ENCODE data around the gene XKRX. TPM values are rescaled to one million over a fixed set of nuclear protein-coding genes. Genes with fewer than 3 reads are reported as not detected.

Gene XKRX
- polyA plus RNA-seq, 1 of the 3 experiments (the other 2 are of a cell fraction), result not detected

DNA sequence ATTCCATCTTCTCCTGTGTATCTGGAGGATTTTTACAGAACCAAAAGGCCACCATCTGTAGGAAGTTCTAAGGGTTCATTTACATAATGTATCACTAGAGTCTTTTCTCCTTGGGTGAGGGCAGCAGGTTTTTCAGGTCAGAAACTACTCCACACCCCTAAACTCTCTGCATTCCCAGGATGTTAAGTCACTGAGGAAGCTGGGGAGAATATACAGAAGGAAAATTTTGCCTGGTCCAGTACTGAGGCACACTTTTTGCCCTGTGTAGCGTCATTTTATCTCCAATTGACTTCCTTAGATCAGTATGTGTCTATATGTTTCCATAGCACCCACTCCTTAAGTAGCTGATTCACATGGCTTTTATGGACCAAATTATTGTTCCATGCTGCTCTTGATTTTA, 17.0 kb downstream of the XKRX start (continued):
- TF ChIP-seq CHD2 (IDR thresholded peaks at IDR 0.05; ENCODE audit: low read length, partially characterized antibody) (no peak), TCF12 (IDR thresholded peaks at IDR 0.05) (no peak), NFIC (IDR thresholded peaks at IDR 0.05; ENCODE audit: borderline replicate concordance) (no peak), SMC3 (IDR thresholded peaks at IDR 0.05; ENCODE audit: low read depth, low read length) (no peak)
- TF ChIP-seq, protein P1, sequence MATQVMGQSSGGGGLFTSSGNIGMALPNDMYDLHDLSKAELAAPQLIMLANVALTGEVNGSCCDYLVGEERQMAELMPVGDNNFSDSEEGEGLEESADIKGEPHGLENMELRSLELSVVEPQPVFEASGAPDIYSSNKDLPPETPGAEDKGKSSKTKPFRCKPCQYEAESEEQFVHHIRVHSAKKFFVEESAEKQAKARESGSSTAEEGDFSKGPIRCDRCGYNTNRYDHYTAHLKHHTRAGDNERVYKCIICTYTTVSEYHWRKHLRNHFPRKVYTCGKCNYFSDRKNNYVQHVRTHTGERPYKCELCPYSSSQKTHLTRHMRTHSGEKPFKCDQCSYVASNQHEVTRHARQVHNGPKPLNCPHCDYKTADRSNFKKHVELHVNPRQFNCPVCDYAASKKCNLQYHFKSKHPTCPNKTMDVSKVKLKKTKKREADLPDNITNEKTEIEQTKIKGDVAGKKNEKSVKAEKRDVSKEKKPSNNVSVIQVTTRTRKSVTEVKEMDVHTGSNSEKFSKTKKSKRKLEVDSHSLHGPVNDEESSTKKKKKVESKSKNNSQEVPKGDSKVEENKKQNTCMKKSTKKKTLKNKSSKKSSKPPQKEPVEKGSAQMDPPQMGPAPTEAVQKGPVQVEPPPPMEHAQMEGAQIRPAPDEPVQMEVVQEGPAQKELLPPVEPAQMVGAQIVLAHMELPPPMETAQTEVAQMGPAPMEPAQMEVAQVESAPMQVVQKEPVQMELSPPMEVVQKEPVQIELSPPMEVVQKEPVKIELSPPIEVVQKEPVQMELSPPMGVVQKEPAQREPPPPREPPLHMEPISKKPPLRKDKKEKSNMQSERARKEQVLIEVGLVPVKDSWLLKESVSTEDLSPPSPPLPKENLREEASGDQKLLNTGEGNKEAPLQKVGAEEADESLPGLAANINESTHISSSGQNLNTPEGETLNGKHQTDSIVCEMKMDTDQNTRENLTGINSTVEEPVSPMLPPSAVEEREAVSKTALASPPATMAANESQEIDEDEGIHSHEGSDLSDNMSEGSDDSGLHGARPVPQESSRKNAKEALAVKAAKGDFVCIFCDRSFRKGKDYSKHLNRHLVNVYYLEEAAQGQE (IDR thresholded peaks at IDR 0.05; ENCODE audit: low read depth, low read length), result no peak
- TF ChIP-seq, protein P2, sequence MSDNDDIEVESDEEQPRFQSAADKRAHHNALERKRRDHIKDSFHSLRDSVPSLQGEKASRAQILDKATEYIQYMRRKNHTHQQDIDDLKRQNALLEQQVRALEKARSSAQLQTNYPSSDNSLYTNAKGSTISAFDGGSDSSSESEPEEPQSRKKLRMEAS (IDR thresholded peaks at IDR 0.05; ENCODE audit: low read depth), result no peak

DNA sequence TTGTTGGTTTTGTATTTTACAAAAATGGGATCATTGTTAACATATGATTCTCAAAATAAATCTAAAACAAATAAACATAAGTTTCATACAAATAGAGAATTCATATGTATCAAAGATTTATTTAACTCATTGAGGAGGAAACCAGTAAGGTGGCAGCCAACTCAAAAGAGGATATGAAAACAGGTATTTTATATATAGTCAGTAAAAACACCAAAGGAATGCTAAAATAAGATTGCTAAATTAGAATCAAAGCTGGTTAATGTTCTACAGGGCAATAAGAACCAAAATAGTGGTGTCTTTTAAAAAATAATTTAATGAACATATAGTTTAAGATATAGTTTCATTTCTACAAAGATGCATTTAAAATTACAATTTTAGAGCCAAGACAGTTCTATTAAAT, 23.1 kb downstream of the XKRX start:
- no peaks in the 10 kb centered on the region for H3K79me2 ChIP-seq (ENCODE audit: insufficient read depth)
- H3K27me3 ChIP-seq (ENCODE audit: insufficient read depth), result no peaks in the 10 kb centered on the region
- H3K36me3 ChIP-seq (replicated peaks in 1 of 2; ENCODE audit: control insufficient read depth in 1 of 2, insufficient read depth in 2 of 2, low read length in 1 of 2), result no peaks in the 10 kb centered on the region
- no peak for DNase-seq
- H2AFZ ChIP-seq (ENCODE audit: low read depth), result no peak overlapping the region
- no peaks in the 10 kb centered on the region for H3F3A ChIP-seq (replicated peaks; ENCODE audit: insufficient read depth)
- TF ChIP-seq MEF2A (IDR thresholded peaks at IDR 0.05; ENCODE audit: borderline replicate concordance, low read depth) (no peak), SIN3A (IDR thresholded peaks at IDR 0.05; ENCODE audit: borderline replicate concordance, low read depth, low read length) (no peak), YY1 (IDR thresholded peaks at IDR 0.05; ENCODE audit: low read depth) (no peak), ELF1 (IDR thresholded peaks at IDR 0.05) (no peak)
- H3K9me2 ChIP-seq, result no peaks in the 10 kb centered on the region
- H3K4me2 ChIP-seq, result no peak overlapping the region
- no peak overlapping the region for H3K4me3 ChIP-seq (ENCODE audit: low read depth in 2 of 2, low read length in 1 of 2)
- no peak overlapping the region for H3K27ac ChIP-seq (ENCODE audit: low read depth in 2 of 2, low read length in 1 of 2)
- H4K20me1 ChIP-seq (ENCODE audit: insufficient read depth), result no peaks in the 10 kb centered on the region
- H3K9me3 ChIP-seq, result no peaks in the 10 kb centered on the region
- ChIA-PET CTCF (interaction anchor here (1.1 kb wide), 1 partner anchor 10 kb away, joined by 3 read pairs; no protein-coding TSS in a partner anchor), POLR2A (no interaction called here)
- H3K9ac ChIP-seq, result no peak overlapping the region
- no peaks in the 10 kb centered on the region for H3K4me1 ChIP-seq (ENCODE audit: control insufficient read depth in 1 of 2, insufficient read depth in 2 of 2, low read depth in 1 of 2, low read length in 1 of 2)

DNA sequence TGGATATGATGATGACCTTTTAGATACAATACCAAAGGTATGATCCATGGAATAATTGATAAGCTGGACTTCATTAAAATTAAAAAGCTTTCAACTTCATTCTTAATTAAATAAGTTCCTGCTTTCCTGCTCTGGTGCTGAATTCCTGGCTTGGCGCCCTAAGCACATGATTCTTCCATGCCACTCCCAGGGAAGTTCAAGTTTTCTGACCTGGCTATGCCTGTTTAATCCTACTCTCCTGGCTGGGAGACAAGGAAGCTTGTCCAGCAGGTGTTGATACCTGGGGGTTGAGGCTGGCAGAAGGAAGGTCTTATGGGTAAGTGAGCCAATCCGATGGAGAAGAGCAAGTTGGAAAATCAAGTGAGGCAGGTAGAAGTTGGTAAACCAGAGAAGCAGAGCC, 24.3 kb downstream of the XKRX start:
- H3K9me3 ChIP-seq, result no peaks in the 10 kb centered on the region
- H3K9ac ChIP-seq, result no peak overlapping the region
- no peaks in the 10 kb centered on the region for H4K20me1 ChIP-seq (ENCODE audit: insufficient read depth)
- H3K4me2 ChIP-seq, result no peak overlapping the region
- no peaks in the 10 kb centered on the region for H3K27me3 ChIP-seq (ENCODE audit: insufficient read depth)
- POLR2A ChIA-PET, result no interaction called here
- no peaks in the 10 kb centered on the region for H3K36me3 ChIP-seq (replicated peaks in 1 of 2; ENCODE audit: control insufficient read depth in 1 of 2, insufficient read depth in 2 of 2, low read length in 1 of 2)
- DNase-seq, result no peak
- 30% methylated on average over 2 of the region's 2 CpGs for WGBS (ENCODE audit: low lambda C conversion rate)
- H3K4me3 ChIP-seq (ENCODE audit: low read depth in 2 of 2, low read length in 1 of 2), result no peak overlapping the region
- TF ChIP-seq, protein P2 (IDR thresholded peaks at IDR 0.05; ENCODE audit: low read depth), result no peak
- TF ChIP-seq EZH2phosphoT487 (IDR thresholded peaks at IDR 0.05; ENCODE audit: borderline replicate concordance, low read depth), result no peak
- H2AFZ ChIP-seq (ENCODE audit: low read depth), result no peak overlapping the region
- no peak overlapping the region for H3K27ac ChIP-seq (ENCODE audit: low read depth in 2 of 2, low read length in 1 of 2)
- no peaks in the 10 kb centered on the region for H3K4me1 ChIP-seq (ENCODE audit: control insufficient read depth in 1 of 2, insufficient read depth in 2 of 2, low read depth in 1 of 2, low read length in 1 of 2)
- CTCF ChIA-PET, result interaction anchor here (1.1 to 1.3 kb wide), 2 partner anchors 10 to 113 kb away, joined by 3 to 5 read pairs; no protein-coding TSS in a partner anchor
- no peaks in the 10 kb centered on the region for H3F3A ChIP-seq (replicated peaks; ENCODE audit: insufficient read depth)
- no peaks in the 10 kb centered on the region for H3K79me2 ChIP-seq (ENCODE audit: insufficient read depth)
- H3K9me2 ChIP-seq, result no peaks in the 10 kb centered on the region
